Spleen (tissue), 7 donors: ENCODE results near the gene GABRG3.

Experiments used
- POLR2A ChIP-seq, 3 donors: fragments of 450-650 bp; IDR thresholded peaks; one replicate each; pipeline ENCODE4 v1.5.1; 2017; ENCODE audit warnings: antibody characterized with exemption in 3 of 3, mild to moderate bottlenecking in 1 of 3
- POLR2AphosphoS5 ChIP-seq, 3 donors: sonication (generic); formaldehyde crosslinking; IDR thresholded peaks; one replicate each; pipeline ENCODE4 v1.5.1; 2017; ENCODE audit warnings: antibody characterized with exemption in 3 of 3
- TF ChIP-seq, protein P1 (sequence below), 11 experiments: fragments of 200-600 bp in 7 of 11; fragments of 450-650 bp in 4 of 11; sonication (generic) in 4 of 11; IDR thresholded peaks in 8 of 11; conservative IDR thresholded peaks in 3 of 11; 1 replicate in 7 of 11; 2 replicates in 4 of 11; pipeline versions ENCODE4 v1.4.0 to v1.8.0; 2016 to 2021; ENCODE audit warnings: antibody characterized with exemption in 11 of 11, inconsistent platforms in 4 of 11, mild to moderate bottlenecking in 1 of 11
- donor health status: DM: no; HTN: no; CAD: no; lungs with moderate emphysema.
- donor health status: DM: no; HTN: no; CAD: no.
- donor health status: DM: no; HTN: no; CAD: no.

DNA sequence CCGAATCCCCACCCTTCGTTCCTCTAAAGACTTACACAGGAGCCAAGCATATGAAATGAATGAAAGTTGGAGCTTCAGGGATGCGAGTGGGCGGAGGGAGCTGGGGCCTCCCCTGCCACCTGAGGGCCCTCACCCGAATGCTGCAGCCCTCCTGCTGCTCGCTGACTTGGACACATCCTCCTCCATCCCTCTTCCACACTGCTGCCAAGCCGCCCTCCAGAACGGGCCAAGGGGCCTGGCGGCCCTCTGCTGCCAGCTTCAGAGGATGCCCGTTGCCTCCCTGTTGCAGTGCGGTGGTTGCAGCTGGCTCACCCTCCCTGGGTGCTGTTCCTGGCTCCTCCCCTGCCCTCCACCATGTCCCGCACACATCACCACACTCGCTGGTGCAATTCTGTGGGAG lies 71.2 kb downstream of the GABRG3 start:
- TF ChIP-seq, protein P1, sequence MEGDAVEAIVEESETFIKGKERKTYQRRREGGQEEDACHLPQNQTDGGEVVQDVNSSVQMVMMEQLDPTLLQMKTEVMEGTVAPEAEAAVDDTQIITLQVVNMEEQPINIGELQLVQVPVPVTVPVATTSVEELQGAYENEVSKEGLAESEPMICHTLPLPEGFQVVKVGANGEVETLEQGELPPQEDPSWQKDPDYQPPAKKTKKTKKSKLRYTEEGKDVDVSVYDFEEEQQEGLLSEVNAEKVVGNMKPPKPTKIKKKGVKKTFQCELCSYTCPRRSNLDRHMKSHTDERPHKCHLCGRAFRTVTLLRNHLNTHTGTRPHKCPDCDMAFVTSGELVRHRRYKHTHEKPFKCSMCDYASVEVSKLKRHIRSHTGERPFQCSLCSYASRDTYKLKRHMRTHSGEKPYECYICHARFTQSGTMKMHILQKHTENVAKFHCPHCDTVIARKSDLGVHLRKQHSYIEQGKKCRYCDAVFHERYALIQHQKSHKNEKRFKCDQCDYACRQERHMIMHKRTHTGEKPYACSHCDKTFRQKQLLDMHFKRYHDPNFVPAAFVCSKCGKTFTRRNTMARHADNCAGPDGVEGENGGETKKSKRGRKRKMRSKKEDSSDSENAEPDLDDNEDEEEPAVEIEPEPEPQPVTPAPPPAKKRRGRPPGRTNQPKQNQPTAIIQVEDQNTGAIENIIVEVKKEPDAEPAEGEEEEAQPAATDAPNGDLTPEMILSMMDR (IDR thresholded peaks at IDR 0.05 in 8 of 11, conservative IDR thresholded peaks at IDR 0.05 in 3 of 11): no peak
- TF ChIP-seq POLR2A (IDR thresholded peaks at IDR 0.05) (no peak), POLR2AphosphoS5 (IDR thresholded peaks at IDR 0.05) (no peak)
